Cortex of kidney (tissue), 1 donor: ENCODE data around the gene ZNF70.

Experiments used
- DNase-seq: peaks from one replicate; lab custom pipeline; 2025; lab: John Stamatoyannopoulos, UW

Gene ZNF70

GRCh38 chr22:23750714-23751440 is at the start of gene ZNF70:
TSS of gene ZNF70 (minus strand) at chr22:23751112. CDS start at chr22:23745140, 5,972 bp downstream.
- DNase-seq: no peak

GRCh38 chr22:23796461-23796860 is 45.5 kb upstream of the ZNF70 start:
- DNase-seq: no peak

GRCh38 chr22:23793326-23793725 is 42.4 kb upstream of the ZNF70 start:
- no peak for DNase-seq

DNA sequence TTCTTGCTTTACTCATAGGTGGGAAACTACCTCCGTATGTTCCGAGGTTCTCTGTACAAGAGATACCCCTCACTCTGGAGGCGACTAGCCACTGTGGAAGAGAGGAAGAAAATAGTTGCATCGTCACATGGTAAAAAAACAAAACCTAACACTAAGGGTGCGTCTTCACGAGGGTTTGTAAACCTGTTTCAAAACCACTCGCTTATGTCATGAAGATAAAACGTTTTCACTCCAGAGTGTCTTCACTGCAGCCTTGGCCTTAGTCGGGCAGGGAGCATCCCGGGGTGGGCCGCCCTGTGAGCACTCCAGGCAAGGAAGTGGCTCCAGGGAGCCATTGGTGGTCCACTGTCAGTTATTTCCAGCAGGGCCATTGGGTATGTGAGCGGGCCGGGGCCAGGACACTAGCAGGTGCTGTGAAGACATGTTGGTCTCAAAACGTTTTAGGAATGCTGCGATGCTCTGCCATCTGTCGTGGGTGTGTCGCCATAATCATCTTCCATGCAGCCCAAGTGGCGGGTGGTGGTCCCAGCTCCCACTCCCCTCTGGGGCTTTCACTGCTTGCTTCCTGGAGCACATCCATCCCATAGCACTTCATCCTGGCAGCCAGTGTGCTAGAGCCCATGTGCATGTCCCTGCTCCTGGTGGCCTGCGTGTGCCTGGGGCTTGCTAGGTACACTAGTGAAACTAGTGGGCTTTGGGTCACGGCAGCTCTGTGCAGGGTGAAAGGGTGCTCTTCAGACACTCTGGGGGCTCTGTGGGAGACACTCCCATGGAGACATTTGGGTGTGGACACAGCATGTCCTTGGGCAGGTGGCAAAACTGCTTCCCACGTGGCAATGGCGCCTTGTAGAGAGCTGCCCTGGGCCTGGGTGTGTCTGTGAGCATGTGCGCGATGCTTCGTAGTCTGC is 41.1 kb upstream of the ZNF70 start:
- no peak for DNase-seq

DNA sequence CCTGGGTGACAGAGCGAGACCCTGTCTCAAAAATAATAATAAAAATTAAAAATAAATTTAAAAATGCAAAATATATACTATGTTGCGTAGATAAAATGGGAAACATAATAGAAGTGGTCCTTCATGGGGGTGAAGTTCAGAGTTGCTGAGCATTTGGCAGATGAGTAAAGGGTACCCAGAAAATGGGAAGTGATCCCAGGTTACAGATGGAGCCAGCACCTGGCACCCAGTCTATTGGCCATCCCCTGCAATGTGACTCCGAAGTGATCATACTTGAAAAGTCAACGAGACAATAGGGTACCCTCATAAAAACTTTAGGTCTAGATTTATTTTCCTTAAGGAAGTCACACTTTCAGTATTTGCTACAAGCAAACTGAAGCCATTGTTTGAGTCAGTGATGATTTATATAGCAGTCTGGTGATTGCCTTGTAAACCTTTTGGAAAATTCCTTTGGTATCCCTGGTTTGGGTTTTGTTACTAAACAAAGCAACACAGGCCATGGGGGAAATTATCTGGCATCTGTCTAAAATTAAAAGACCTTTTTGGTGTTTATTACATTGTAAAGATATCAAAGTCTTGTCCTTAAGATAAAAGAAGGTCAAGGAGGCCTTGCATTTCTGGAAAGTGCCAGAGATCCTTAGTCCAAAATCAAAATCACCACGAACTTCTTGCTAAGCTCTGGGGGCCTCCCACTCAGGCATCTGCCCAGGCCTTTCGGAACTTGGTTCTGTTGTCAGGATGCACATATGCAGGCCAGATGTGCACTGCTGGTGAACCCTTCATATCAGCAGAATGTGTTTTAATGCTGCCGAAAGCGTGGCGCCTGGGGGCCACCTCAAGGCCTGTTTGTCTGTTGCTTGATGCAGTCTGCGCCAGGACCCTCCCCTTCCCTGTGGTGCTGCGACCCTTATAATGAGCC is 40.2 kb upstream of the ZNF70 start:
- no peak for DNase-seq

DNA sequence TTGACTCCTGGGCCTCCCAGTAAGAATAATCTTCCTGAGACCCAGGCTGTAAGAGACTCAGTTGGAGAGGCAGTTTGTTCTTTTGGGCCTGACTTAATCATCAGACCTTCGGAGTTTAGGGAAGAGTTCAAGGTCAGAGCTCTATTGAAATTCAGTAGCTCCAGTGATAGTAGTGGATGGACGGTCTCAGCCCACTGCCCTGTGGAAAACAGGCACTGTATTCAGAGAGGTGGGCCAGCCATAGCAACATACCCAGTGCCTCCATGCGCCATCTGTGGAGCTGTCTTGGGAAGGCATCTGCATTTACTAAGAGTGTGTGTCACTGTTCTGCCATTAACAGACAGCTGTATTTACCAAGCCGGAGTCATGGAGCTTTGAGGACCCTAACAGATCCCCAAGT is 38.7 kb upstream of the ZNF70 start:
- DNase-seq: no peak

GRCh38 chr22:23789121-23789520 is 38.2 kb upstream of the ZNF70 start:
- DNase-seq: no peak

- DNase-seq: no peak
Measured at GRCh38 chr22:23787910-23788309, 37.0 kb upstream of the ZNF70 start.

- no peak for DNase-seq
Measured at GRCh38 chr22:23787600-23787896, 36.6 kb upstream of the ZNF70 start.

DNA sequence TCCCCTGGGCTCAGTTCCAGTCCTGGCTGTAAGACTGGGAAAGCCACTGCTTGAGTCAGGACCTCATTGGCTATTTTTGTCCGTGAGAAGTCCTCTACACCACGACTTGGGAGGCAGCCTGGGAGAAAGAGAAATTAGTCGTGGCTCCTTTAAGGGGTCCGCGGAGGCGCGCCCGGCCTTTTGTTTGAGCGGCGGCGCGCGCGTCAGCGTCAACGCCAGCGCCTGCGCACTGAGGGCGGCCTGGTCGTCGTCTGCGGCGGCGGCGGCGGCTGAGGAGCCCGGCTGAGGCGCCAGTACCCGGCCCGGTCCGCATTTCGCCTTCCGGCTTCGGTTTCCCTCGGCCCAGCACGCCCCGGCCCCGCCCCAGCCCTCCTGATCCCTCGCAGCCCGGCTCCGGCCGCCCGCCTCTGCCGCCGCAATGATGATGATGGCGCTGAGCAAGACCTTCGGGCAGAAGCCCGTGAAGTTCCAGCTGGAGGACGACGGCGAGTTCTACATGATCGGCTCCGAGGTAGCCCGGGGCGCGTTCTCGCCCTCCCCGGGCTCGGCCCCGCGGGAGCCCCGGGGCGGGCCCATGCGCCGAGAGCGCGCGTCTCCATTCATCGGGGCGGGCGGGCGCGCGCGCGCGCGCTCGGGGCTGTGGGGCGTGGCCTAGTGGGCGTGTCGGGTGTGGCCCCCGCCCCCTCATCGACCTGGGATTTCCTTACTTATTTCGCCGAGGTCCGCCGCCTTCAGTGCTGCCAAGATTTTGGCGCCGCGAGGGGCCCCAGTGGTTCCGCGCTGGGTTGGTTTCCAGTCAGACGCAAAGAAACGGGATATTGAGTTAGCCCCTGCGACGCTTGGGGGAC is 36.1 kb upstream of the ZNF70 start, which contains the start of gene SMARCB1:
SMARCB1 (plus strand) TSS at position 215 of the 848 bp plus-strand sequence; CDS start at position 419, 204 bp downstream.
- no peak for DNase-seq

GRCh38 chr22:23786261-23786710 is 35.4 kb upstream of the ZNF70 start:
- no peak for DNase-seq

- DNase-seq: no peak
Measured at GRCh38 chr22:23784215-23784732, 33.4 kb upstream of the ZNF70 start.

DNA sequence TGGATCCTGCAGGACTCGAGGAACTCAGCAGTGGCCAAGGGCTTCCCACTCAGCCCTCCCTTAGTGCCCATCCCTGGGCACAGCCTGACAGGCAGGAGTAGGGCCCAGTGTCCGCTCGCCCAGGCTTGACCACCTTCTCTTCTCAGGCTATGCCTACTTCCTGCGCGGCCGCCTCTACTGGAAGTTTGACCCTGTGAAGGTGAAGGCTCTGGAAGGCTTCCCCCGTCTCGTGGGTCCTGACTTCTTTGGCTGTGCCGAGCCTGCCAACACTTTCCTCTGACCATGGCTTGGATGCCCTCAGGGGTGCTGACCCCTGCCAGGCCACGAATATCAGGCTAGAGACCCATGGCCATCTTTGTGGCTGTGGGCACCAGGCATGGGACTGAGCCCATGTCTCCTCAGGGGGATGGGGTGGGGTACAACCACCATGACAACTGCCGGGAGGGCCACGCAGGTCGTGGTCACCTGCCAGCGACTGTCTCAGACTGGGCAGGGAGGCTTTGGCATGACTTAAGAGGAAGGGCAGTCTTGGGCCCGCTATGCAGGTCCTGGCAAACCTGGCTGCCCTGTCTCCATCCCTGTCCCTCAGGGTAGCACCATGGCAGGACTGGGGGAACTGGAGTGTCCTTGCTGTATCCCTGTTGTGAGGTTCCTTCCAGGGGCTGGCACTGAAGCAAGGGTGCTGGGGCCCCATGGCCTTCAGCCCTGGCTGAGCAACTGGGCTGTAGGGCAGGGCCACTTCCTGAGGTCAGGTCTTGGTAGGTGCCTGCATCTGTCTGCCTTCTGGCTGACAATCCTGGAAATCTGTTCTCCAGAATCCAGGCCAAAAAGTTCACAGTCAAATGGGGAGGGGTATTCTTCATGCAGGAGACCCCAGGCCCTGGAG is 32.6 kb upstream of the ZNF70 start:
- DNase-seq: no peak

- no peak for DNase-seq
Measured at GRCh38 chr22:23782703-23783102, 31.8 kb upstream of the ZNF70 start.

DNA sequence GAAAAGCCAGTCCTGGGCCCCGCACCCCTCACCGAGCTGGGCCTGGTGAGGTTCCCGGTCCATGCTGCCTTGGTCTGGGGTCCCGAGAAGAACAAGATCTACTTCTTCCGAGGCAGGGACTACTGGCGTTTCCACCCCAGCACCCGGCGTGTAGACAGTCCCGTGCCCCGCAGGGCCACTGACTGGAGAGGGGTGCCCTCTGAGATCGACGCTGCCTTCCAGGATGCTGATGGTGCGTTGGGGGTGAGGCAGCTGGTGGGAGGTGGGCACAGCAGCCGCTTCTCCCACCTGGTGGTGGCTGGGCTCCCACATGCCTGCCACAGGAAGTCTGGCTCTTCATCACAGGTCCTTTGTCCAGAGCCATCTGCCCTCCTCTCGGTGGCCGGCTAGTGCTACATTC is 31.3 kb upstream of the ZNF70 start:
- DNase-seq: no peak

DNA sequence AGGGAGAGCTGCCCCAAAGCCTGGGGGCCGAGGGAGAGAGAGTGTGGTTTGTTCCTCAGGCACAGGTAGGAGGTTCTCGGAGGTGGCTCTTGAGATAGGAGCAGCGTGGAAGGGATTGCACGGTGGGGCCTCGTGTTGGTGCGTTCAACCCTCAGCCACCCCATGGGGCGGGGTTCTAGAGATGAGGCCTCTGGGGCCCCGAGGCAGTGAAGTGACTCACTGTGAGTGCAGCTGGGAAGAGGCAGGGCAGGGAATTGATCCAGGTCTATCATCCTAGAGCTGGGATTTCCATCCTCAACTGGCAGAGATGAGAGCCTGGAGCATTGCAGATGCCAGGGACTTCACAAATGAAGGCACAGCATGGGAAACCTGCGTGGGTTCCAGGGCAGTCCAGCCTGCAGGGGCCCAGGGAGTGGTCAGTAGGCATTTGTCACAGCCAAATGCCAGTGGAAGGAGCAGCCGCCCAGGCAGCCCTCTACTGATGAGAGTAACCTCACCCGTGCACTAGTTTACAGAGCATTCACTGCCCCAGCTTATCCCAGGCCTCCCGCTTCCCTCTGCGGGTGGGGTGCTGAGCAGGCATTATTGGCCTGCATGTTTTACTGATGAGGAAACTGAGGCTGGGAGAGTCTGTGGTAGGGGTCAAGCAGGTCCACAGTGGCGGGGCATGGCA is 30.7 kb upstream of the ZNF70 start:
- DNase-seq: no peak

GRCh38 chr22:23781065-23781464 is 30.2 kb upstream of the ZNF70 start:
- DNase-seq: no peak

GRCh38 chr22:23780146-23780748 is 29.3 kb upstream of the ZNF70 start:
- no peak for DNase-seq

DNA sequence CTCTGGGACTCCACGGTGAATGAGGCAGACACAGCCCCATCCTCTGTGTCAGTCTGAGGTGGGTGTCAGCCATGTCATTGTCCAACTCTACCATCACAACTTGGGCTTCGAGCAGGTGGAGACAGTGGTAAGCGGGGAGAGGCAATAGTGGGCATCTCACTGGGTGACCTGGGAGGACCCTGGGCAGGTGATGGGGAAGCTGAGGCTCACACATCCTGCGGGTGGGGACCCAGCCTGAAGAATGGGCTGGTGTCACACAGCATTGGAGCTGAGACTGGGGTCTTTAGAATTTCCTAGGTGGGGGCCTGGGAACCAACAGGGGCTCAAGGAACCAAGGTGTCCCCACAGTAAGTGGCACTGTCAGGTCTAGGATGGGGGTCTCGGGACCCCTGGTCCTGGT is 28.8 kb upstream of the ZNF70 start:
- no peak for DNase-seq
